Thoracic aorta (tissue), 2 donors: ENCODE results near the gene RPL35. TPM values are rescaled to one million over a fixed set of nuclear protein-coding genes. Genes with fewer than 3 reads are reported as not detected.

Experiments used
- ATAC-seq: fragments of 150-250 bp; one replicate; pipeline ENCODE4 v1.8.0; 2017; ENCODE audit warnings: low read depth; ENCODE audit not compliant: insufficient number of reproducible peaks, low FRiP score
- DNase-seq: peaks from one replicate; pipeline ENCODE4 v3.0.0-alpha.2; 2020; ENCODE audit warnings: low spot score
- H3K27ac ChIP-seq, 2 donors: fragments of 200-600 bp; sonication (generic); 1 replicate in 1 of 2; 2 replicates in 1 of 2; pipeline ENCODE4 v1.5.1; 2016; ENCODE audit warnings: mild to moderate bottlenecking in 2 of 2, moderate library complexity in 2 of 2
- H3K27me3 ChIP-seq: fragments of 200-600 bp; sonication (generic); replicated peaks from 2 replicates; pipeline ENCODE4 v1.6.0; 2016; ENCODE audit warnings: mild to moderate bottlenecking; ENCODE audit not compliant: insufficient read depth
- H3K36me3 ChIP-seq: fragments of 200-600 bp; sonication (generic); one replicate; pipeline ENCODE4 v1.5.1; 2016
- H3K4me1 ChIP-seq, 2 donors: fragments of 200-600 bp; sonication (generic); 1 replicate in 1 of 2; 2 replicates in 1 of 2; pipeline versions ENCODE4 v1.5.1 to v1.6.0; 2016; ENCODE audit warnings: low read depth in 2 of 2, mild to moderate bottlenecking in 1 of 2; ENCODE audit not compliant: control insufficient read depth in 1 of 2
- H3K4me3 ChIP-seq: fragments of 200-600 bp; sonication (generic); 2 replicates; pipeline ENCODE4 v1.5.1; 2016; ENCODE audit warnings: mild to moderate bottlenecking
- H3K9me3 ChIP-seq: fragments of 200-600 bp; sonication (generic); 2 replicates; pipeline ENCODE4 v1.5.1; 2016
- total RNA-seq, 2 donors: library from RNA; depleted of rRNA; stranded (reverse); fragments of >200 nt; gene quantifications; one replicate each; pipeline versions ENCODE4 v1.1.0 to v1.2.3, GENCODE V29; 2016
- TF ChIP-seq, protein P1 (sequence below): fragments of 200-600 bp; sonication (generic); IDR thresholded peaks from one replicate; pipeline ENCODE4 v1.5.1; 2019; ENCODE audit warnings: antibody characterized with exemption

Gene RPL35
- total RNA-seq, 2 donors from 2014 or later: 1,079 to 1,187 TPM

DNA sequence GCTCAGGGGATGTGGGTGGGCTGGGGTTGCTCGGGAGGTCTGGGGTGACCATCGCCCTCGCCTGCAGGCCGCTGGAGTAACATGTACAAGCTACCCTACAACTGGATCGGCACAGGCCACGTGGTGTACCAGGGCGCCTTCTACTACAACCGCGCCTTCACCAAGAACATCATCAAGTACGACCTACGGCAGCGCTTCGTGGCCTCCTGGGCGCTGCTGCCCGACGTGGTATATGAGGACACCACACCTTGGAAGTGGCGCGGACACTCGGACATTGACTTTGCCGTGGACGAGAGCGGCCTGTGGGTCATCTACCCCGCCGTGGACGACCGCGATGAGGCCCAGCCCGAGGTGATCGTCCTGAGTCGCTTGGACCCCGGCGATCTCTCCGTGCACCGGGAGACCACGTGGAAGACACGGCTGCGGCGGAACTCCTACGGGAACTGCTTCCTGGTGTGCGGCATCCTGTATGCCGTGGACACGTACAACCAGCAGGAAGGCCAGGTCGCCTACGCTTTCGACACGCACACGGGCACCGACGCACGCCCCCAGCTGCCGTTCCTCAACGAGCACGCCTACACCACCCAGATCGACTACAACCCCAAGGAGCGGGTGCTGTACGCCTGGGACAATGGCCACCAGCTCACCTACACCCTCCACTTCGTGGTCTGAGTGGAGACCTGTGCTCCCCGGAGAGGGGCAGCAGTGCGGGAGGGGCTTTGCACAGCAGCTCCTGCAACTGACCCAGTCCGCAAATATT lies 51.8 kb downstream of the RPL35 start:
- DNase-seq (no peak), ATAC-seq (no peak)
- H3K9me3 ChIP-seq: no peaks in the 10 kb centered on the region
- no peaks in the 10 kb centered on the region for H3K4me1 ChIP-seq
- H3K27ac ChIP-seq: no peak overlapping the region
- H3K36me3 ChIP-seq: no peaks in the 10 kb centered on the region
- H3K4me3 ChIP-seq: no peak overlapping the region
- no peaks in the 10 kb centered on the region for H3K27me3 ChIP-seq
- TF ChIP-seq, protein P1, sequence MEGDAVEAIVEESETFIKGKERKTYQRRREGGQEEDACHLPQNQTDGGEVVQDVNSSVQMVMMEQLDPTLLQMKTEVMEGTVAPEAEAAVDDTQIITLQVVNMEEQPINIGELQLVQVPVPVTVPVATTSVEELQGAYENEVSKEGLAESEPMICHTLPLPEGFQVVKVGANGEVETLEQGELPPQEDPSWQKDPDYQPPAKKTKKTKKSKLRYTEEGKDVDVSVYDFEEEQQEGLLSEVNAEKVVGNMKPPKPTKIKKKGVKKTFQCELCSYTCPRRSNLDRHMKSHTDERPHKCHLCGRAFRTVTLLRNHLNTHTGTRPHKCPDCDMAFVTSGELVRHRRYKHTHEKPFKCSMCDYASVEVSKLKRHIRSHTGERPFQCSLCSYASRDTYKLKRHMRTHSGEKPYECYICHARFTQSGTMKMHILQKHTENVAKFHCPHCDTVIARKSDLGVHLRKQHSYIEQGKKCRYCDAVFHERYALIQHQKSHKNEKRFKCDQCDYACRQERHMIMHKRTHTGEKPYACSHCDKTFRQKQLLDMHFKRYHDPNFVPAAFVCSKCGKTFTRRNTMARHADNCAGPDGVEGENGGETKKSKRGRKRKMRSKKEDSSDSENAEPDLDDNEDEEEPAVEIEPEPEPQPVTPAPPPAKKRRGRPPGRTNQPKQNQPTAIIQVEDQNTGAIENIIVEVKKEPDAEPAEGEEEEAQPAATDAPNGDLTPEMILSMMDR: no peak

DNA sequence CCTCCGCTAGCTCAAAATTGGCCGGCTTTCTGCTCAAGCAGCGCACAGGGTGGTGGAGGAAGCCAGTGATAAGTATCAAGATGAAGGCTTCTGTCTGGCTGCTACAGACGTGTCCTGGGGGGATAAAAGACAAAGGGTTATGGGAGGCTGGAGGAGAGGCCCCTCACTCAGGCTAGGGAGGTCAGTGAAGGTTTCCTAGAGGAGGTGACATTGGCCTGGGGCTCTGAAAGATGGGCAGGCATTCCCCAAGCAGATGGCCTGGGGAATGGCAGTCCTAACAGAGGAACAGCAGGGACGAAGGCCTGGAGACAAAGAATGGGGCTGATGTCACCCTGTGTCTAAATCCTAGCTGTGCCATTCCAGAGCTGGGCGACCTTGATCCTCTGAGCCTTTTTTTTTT lies 52.5 kb downstream of the RPL35 start:
- TF ChIP-seq, protein P1: no peak
- H3K27ac ChIP-seq: no peak overlapping the region

DNA sequence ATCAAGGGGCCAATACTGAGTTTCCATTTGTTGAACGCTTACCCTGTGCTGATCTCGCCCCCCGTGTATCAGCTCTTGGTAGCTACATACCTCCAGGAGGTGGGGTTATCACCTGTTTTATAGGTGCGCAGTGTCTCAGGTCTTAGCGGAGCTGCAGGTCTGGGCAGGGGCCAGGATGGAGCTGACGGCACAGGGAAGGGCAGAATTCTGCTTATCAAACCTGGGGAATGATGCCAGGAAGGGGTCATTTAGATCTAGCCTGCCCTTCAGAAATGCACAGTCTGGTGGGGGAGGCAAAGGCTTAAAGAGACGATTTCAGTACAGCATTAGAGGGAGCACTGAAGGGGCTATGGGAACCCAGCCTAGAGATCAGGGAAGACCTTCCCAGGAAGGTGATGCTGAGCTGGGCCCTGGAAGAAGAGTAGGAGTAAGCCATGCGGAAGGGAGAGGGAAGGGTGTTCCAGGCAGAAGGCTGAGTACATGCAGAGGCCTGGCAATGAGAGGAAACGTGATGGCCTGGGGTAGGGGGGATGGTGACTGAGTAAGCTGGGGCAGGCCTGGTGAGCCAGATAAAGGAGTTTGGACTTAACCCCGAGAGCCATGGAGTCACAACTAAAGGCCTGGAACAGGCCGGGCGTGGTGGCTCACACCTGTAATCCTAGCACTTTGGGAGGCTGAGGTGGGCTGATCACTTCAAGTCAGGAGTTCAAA lies 53.4 kb downstream of the RPL35 start:
- ATAC-seq (no peak), DNase-seq (no peak)
- Histone ChIP-seq H3K4me3 (no peak overlapping the region), H3K4me1 (no peaks in the 10 kb centered on the region), H3K9me3 (no peaks in the 10 kb centered on the region), H3K27me3 (no peaks in the 10 kb centered on the region), H3K27ac (no peak overlapping the region), H3K36me3 (no peaks in the 10 kb centered on the region)
- TF ChIP-seq, protein P1: no peak

More for the DNA sequence above, 52.5 kb downstream of the RPL35 start:
- Histone ChIP-seq H3K36me3 (no peaks in the 10 kb centered on the region), H3K9me3 (no peaks in the 10 kb centered on the region), H3K4me3 (no peak overlapping the region), H3K4me1 (no peaks in the 10 kb centered on the region), H3K27me3 (no peaks in the 10 kb centered on the region)
- ATAC-seq (no peak), DNase-seq (no peak)

Other genes with a start within 250 kb of the RPL35 start
- 1 to 10 TPM in 1 of 2 donors, under 1 TPM in 1; 0.71 to 4.6 TPM for gene NR6A1, start 90.6 kb downstream of the RPL35 start, total RNA-seq
- 1 to 10 TPM; 5.4 to 6.7 TPM for gene OLFML2A, start 84.8 kb downstream of the RPL35 start, total RNA-seq
- not detected for gene WDR38, start 8.5 kb downstream of the RPL35 start, total RNA-seq
- gene ARPC5L, start 173 bp upstream of the RPL35 start, total RNA-seq: 10 to 100 TPM; 14.1 to 22.8 TPM
- 10 to 100 TPM; 11.6 to 22.2 TPM for gene GOLGA1, start 79.1 kb upstream of the RPL35 start, total RNA-seq